SJSA1 (cell line): ENCODE data around the gene TTC21A. TPM values are rescaled to one million over a fixed set of nuclear protein-coding genes. Genes with fewer than 3 reads are reported as not detected.
A peak's percentile ranks its signal among the peaks of the same experiment; 100 is the strongest.

Experiments used
- DNase-seq, 2 experiments: peaks; one replicate each; pipeline ENCODE4 v3.0.0-alpha.2; 2015 to 2020; ENCODE audit warnings: low spot score in 2 of 2, low read depth in 1 of 2
- H3K27ac ChIP-seq: fragments of 250-450 bp; sonication (Bioruptor Pico); 2 replicates; pipeline ENCODE4 v1.5.1; 2020; ENCODE audit warnings: mild to moderate bottlenecking, moderate library complexity
- H3K27me3 ChIP-seq: fragments of 250-450 bp; sonication (Bioruptor Pico); replicated peaks from 2 replicates; pipeline ENCODE4 v1.5.1; 2020; ENCODE audit warnings: mild to moderate bottlenecking, moderate library complexity
- H3K36me3 ChIP-seq: fragments of 250-450 bp; sonication (Bioruptor Pico); 2 replicates; pipeline ENCODE4 v1.5.1; 2020; ENCODE audit warnings: mild to moderate bottlenecking
- H3K4me1 ChIP-seq: fragments of 250-450 bp; sonication (Bioruptor Pico); replicated peaks from 2 replicates; pipeline ENCODE4 v1.6.1; 2021; ENCODE audit warnings: mild to moderate bottlenecking
- H3K4me3 ChIP-seq: fragments of 250-450 bp; sonication (Bioruptor Pico); 2 replicates; pipeline ENCODE4 v1.5.1; 2020; ENCODE audit warnings: mild to moderate bottlenecking
- H3K9me3 ChIP-seq: fragments of 250-450 bp; sonication (Bioruptor Pico); replicated peaks from 2 replicates; pipeline ENCODE4 v1.5.1; 2020; ENCODE audit warnings: mild to moderate bottlenecking
- total RNA-seq: library from RNA; depleted of rRNA; stranded (reverse); fragments of >200 nt; shearing (Covaris generic); gene quantifications from 2 replicates; pipeline ENCODE4 v1.2.3, GENCODE V29; 2014

TTC21A gene
- total RNA-seq, 1 experiment from 2014 or later, result 0.24 TPM

DNA sequence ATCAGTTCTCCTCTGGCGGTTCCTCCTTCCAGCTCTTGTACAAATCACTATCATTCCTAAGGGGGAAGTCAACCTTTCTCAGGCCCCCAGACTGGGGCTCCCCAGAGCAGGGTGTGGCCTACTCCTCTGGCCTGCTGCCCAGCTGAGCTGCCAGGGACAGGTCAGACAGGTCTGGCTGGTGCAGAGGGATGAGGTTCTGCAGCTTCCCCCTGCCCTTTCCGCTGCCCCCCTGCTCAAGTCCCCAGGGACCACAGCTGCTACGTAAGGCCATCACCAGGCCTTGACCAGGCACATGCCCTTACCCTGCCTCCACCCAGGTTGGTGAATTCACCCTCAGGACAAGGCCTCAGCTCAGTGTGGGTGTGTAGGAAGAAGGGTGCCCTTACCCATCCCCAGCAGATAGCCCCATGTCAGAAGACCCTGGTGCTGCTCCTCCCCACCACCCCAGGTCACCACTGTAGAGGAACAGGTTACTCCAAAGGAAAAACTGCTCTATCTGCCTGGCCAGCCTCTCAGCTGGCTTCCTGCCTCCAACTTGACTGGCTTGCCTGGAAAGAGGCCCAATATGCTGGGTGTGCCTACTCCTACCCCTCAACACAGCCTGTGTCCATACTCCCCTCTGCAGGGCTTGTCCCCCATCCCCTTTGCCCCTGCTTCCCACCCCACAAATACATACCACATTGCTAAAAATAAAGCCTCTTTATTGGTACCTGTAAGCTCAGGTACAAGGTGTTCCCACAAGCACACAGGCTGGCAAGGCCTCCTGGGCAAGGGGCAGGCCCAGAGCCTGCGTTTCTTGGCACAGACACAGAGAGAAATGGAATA is 33.9 kb downstream of the TTC21A start:
- H3K4me3 ChIP-seq, result no peak overlapping the region
- no peak for DNase-seq
- no peak overlapping the region for H3K27ac ChIP-seq
- H3K36me3 ChIP-seq, result peaks cover 66% of the 10 kb centered on the region
- no peaks in the 10 kb centered on the region for H3K9me3 ChIP-seq
- H3K27me3 ChIP-seq, result no peaks in the 10 kb centered on the region
- H3K4me1 ChIP-seq, result peaks cover 6% of the 10 kb centered on the region

GRCh38 chr3:39142067-39142466 is 34.6 kb downstream of the TTC21A start:
- Histone ChIP-seq H3K36me3 (peaks cover 69% of the 10 kb centered on the region), H3K27me3 (no peaks in the 10 kb centered on the region), H3K4me3 (no peak overlapping the region), H3K4me1 (peaks cover 13% of the 10 kb centered on the region), H3K9me3 (no peaks in the 10 kb centered on the region), H3K27ac (no peak overlapping the region)
- DNase-seq, result no peak

- no peak for DNase-seq
- H3K36me3 ChIP-seq, result peaks cover 69% of the 10 kb centered on the region
- no peak overlapping the region for H3K27ac ChIP-seq
- H3K4me3 ChIP-seq, result no peak overlapping the region
- no peaks in the 10 kb centered on the region for H3K9me3 ChIP-seq
- no peaks in the 10 kb centered on the region for H3K27me3 ChIP-seq
- peaks cover 25% of the 10 kb centered on the region for H3K4me1 ChIP-seq
Observed at GRCh38 chr3:39143051-39143885, 35.8 kb downstream of the TTC21A start.

GRCh38 chr3:39144095-39144747 is 36.7 kb downstream of the TTC21A start:
- Histone ChIP-seq H3K36me3 (peaks cover 67% of the 10 kb centered on the region), H3K27ac (no peak overlapping the region), H3K4me1 (peaks cover 34% of the 10 kb centered on the region), H3K9me3 (no peaks in the 10 kb centered on the region), H3K4me3 (no peak overlapping the region), H3K27me3 (no peaks in the 10 kb centered on the region)
- no peak for DNase-seq

DNA sequence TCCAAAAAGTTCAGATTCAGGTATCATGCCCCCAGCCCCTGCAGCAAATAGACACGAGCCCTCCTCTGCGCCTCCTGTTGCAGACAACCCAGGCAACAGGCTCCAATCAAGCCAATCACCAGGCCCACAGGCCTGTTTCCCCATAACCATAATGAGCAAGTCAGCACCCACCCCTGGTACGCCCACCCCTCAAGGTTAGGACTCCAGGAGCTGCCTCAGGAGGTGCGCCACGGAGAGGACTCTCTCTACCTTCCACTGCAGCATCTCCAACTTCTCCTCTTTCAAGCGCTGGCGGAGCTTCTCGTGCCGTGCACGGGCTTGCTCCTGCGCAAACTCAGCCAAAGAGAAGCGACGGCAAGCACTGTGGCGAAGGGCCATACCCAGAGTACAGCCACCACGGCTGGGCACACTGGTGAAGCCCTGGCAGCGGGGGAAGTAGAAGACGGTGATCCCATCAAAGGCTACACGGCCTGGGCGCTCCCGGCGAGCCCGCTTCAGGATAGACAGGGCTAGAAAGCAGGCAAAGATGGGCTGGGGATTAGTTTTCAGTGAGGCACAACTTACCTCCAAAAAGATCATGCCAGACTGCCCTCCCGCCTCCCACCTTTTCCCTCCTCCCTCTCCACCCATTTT is 37.4 kb downstream of the TTC21A start:
- no peaks in the 10 kb centered on the region for H3K27me3 ChIP-seq
- H3K27ac ChIP-seq, result no peak overlapping the region
- no peak for DNase-seq
- no peak overlapping the region for H3K4me3 ChIP-seq
- peaks cover 41% of the 10 kb centered on the region for H3K4me1 ChIP-seq
- H3K9me3 ChIP-seq, result no peaks in the 10 kb centered on the region
- H3K36me3 ChIP-seq, result peaks cover 67% of the 10 kb centered on the region

DNA sequence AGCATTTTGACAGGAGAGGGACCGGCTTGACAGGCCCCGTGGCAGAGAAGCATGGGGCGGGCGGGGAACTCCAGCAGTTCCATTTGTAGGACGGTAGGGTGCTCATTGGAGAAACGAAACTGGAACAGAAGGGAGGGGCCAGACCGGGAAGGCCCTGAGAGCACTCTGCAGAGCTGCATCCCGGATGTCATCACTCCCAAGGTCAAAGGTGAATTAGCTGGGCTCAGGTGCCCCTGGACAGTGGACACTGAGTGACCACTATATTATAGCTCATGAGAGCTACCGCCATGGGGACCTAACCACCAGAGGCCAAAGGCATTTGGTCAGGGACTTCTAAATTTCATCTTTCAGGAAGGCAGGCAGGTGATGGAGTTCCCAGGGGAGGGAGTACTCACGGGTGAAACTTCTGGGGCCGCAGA is 38.6 kb downstream of the TTC21A start:
- peaks cover 54% of the 10 kb centered on the region for H3K36me3 ChIP-seq
- peak overlapping the region; percentile 75 for H3K27ac ChIP-seq
- no peaks in the 10 kb centered on the region for H3K9me3 ChIP-seq
- no peaks in the 10 kb centered on the region for H3K27me3 ChIP-seq
- peaks cover 53% of the 10 kb centered on the region for H3K4me1 ChIP-seq
- no peak overlapping the region for H3K4me3 ChIP-seq
- no peak for DNase-seq

- peak; percentile 93 for DNase-seq
- H3K9me3 ChIP-seq, result no peaks in the 10 kb centered on the region
- H3K27me3 ChIP-seq, result no peaks in the 10 kb centered on the region
- H3K4me1 ChIP-seq, result peaks cover 61% of the 10 kb centered on the region
- H3K36me3 ChIP-seq, result peaks cover 46% of the 10 kb centered on the region
- peak overlapping the region; percentile 75 for H3K27ac ChIP-seq
- H3K4me3 ChIP-seq, result no peak overlapping the region
Observed at GRCh38 chr3:39146611-39147591, 39.4 kb downstream of the TTC21A start.

DNA sequence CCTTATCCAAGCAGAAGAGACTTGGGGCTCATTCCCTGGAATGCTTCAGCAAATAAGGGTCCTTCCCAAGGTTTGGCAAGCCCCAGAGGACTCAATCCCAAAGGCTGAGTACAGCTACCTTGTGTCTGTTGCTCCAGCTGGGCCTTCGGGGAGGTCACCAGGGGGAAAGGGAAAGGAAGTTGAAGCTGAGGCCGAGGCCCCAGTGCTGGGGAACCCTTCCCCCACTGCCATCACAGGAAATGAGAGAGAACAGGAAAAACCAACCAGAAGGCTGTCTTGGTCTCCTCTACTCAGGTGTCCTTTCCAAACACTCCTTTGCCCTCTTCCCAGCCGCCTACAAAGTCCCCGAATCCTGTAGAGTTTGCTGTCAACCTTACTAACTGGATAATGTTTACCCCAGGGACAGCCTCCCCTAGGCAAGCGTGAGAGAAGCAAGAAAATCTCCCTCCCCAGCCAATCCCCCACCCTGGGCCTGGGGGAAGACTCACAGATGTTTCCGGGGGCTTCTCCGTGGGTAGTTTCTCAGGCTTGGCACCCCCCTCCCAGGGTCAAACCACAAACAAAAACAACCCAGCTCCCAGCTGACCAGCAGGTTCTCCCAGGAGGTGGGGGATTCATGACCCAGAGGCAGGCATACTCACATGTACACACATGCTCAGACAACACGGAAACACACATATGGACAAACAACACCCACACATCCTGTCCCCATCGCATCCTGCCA is 40.4 kb downstream of the TTC21A start:
- peak in 1 of 2 experiments; percentile 57 for DNase-seq
- Histone ChIP-seq H3K27me3 (no peaks in the 10 kb centered on the region), H3K4me3 (no peak overlapping the region), H3K27ac (peak overlapping the region; percentile 75), H3K4me1 (peaks cover 69% of the 10 kb centered on the region), H3K36me3 (peaks cover 42% of the 10 kb centered on the region), H3K9me3 (no peaks in the 10 kb centered on the region)

DNA sequence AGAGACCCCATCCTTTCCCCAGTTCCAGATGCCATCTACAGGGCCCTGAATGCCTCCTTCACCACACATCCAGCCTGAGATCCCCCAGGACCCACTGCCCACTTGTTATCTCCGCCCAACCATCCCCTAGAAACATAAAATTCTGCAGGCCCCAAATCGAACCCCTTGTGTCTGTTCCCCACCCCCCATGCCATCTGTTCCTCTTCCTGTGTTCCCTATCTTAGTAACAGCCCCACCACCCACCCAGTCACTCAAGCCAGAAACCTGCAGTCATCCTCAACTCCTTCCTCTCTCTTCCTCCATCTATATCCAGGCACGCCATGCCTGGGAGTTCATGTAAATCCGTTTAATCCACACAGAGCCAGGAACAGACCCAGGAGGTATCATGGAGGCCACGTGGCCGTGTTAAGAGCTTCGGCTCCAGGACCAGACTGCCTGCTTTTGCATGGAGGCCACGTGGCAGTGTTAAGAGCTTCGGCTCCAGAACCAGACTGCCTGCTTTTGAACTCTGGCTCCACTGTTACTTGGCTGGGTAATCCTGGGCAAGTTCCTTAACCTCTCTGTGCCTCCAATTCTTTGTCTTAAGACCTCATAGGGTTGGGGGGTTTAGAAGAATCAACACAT is 41.1 kb downstream of the TTC21A start:
- H3K4me3 ChIP-seq, result no peak overlapping the region
- H3K36me3 ChIP-seq, result peaks cover 41% of the 10 kb centered on the region
- DNase-seq, result no peak
- H3K9me3 ChIP-seq, result no peaks in the 10 kb centered on the region
- H3K4me1 ChIP-seq, result peaks cover 69% of the 10 kb centered on the region
- H3K27me3 ChIP-seq, result no peaks in the 10 kb centered on the region
- H3K27ac ChIP-seq, result peak overlapping the region; percentile 75

DNA sequence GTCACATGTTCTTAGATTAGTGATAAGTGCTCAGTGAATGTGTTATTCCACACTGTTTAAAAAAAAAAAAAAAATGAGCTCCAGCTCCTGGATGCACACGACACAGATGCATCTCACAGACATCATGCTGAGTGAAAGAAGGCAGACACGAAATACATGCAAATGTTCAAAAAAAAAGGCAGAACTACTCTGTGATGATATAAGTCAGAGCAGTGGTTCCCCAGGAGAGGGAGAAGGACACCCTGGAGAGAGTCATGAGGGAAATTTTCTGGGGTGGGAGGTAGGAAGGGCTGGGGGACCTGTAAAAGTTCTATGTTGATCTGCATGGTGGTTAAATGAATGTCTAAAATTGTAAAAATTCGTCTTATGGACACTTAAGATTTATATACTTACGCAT is 41.6 kb downstream of the TTC21A start:
- DNase-seq, result no peak
- Histone ChIP-seq H3K4me1 (peaks cover 69% of the 10 kb centered on the region), H3K4me3 (no peak overlapping the region)

GRCh38 chr3:39149498-39150147 is 42.1 kb downstream of the TTC21A start:
- no peak overlapping the region for H3K4me3 ChIP-seq
- peaks cover 75% of the 10 kb centered on the region for H3K4me1 ChIP-seq
- H3K9me3 ChIP-seq, result no peaks in the 10 kb centered on the region
- peaks cover 30% of the 10 kb centered on the region for H3K36me3 ChIP-seq
- no peaks in the 10 kb centered on the region for H3K27me3 ChIP-seq
- no peak for DNase-seq
- H3K27ac ChIP-seq, result no peak overlapping the region

More for the DNA sequence above, 41.6 kb downstream of the TTC21A start:
- no peaks in the 10 kb centered on the region for H3K9me3 ChIP-seq
- H3K27me3 ChIP-seq, result no peaks in the 10 kb centered on the region
- H3K36me3 ChIP-seq, result peaks cover 36% of the 10 kb centered on the region
- peak overlapping the region; percentile 75; the same call in 1 of the 2 replicates for H3K27ac ChIP-seq
